Small intestine (tissue), 7 donors: ENCODE results near the gene CDH5. TPM values are rescaled to one million over a fixed set of nuclear protein-coding genes. Genes with fewer than 3 reads are reported as not detected.

Experiments
- DNase-seq, 2 donors: peaks; one replicate each; pipeline versions ENCODE4 v3.0.0 to v3.0.0-alpha.2; 2013
- FAIRE-seq: peaks from 2 replicates; lab custom pipeline; 2012; peaks lifted over from hg19 to GRCh38; lab: Jason Lieb, UNC
- H3K27ac ChIP-seq, 3 donors: one replicate each; pipeline ENCODE4 v1.5.1; 2013; ENCODE audit warnings: low read length in 2 of 3, mild to moderate bottlenecking in 2 of 3, control low read depth in 1 of 3, inconsistent platforms in 1 of 3, low read depth in 1 of 3, moderate library complexity in 1 of 3
- H3K27me3 ChIP-seq, 3 donors: one replicate each; pipeline ENCODE4 v1.6.1; 2013; ENCODE audit warnings: low read length in 3 of 3, inconsistent platforms in 1 of 3; ENCODE audit not compliant: control insufficient read depth in 3 of 3, insufficient read depth in 3 of 3
- H3K36me3 ChIP-seq, 3 donors: one replicate each; pipeline ENCODE4 v1.6.1; 2013; ENCODE audit warnings: low read length in 3 of 3, inconsistent platforms in 1 of 3, low read depth in 1 of 3, mild to moderate bottlenecking in 1 of 3, moderate library complexity in 1 of 3; ENCODE audit not compliant: control insufficient read depth in 3 of 3, insufficient read depth in 2 of 3
- H3K4me1 ChIP-seq, 3 donors: one replicate each; pipeline ENCODE4 v1.6.1; 2013; ENCODE audit warnings: low read length in 2 of 3, inconsistent platforms in 1 of 3, low read depth in 1 of 3, mild to moderate bottlenecking in 1 of 3, moderate library complexity in 1 of 3; ENCODE audit not compliant: control insufficient read depth in 3 of 3, insufficient read depth in 2 of 3
- H3K4me3 ChIP-seq, 3 donors: one replicate each; pipeline ENCODE4 v1.5.1; 2013; ENCODE audit warnings: low read length in 3 of 3, control low read depth in 1 of 3, inconsistent platforms in 1 of 3, low read depth in 1 of 3, mild to moderate bottlenecking in 1 of 3, moderate library complexity in 1 of 3
- H3K9me3 ChIP-seq, 2 donors: one replicate each; pipeline ENCODE4 v1.6.1; 2013; ENCODE audit warnings: low read depth in 1 of 2, low read length in 1 of 2; ENCODE audit not compliant: control insufficient read depth in 2 of 2, insufficient read depth in 1 of 2
- WGBS, 3 donors: extraction: QIAGEN DNeasy Blood & Tissue Kit; methylation state at CpG; one replicate each; pipeline ENCODE4 v1.1.7; 2013; 5-methylcytosine and 5-hydroxymethylcytosine counted together
- polyA plus RNA-seq, 4 donors: library from polyadenylated mRNA; stranded (reverse) in 3 of 4; unstranded in 1 of 4; fragments of 200-250 nt in 3 of 4; fragments of 120-200 nt in 1 of 4; gene quantifications; one replicate each; pipeline versions ENCODE4 v1.2.1 to v1.2.3, GENCODE V29; 2013
- donor health status: healthy with polysubstance abuse.
- donor health status: control.
- donor health status: control.
- donor health status: Bipolar disorder and iron deficiency.
- donor health status: healthy.

CDH5 gene
- polyA plus RNA-seq, 4 donors: 0.45 to 28.8 (median 7.6) TPM

DNA sequence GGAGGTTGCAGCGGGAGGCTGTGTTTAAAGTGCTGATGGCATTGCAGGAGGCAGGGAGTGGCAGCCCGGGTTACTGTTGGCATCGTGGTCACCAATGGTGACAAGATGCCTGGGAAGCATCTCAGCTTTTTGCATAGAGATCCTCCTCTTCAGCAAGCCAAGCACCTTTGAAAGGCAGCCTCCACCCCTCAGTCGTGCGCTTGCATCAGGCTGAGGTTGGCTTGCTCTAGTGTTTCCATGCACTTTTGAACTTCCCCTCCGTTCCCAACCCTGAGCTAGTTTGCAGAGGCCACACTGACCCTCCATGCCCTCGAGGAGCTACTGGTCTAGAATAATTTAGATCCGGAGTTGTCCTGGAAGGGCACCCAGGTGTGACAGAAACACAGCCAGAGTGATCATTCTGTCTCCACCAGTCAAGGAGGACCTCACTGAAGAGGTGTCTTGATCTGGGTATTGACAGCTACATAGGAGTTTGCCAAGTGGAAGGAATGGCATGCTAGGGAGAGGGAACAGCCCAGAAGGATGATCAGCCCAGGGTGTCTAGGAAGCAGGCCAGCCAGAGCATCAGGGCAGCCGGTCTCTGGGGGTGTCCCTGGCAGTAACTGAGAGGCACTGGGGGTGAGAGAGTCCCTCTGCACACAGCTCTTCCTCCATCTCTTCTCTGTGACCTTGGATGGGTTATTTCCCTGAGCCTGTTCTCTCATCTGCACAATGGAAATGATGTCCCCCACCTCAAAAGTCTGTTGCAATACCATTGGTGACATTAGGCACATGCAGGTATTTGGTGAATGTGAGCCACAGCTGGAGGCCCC, 68.3 kb downstream of the CDH5 start:
- Histone ChIP-seq H3K27ac (no peak overlapping the region), H3K27me3 (peaks cover 0 to 13% (median 1%) of the 10 kb centered on the region in 3 donors), H3K9me3 (no peaks in the 10 kb centered on the region), H3K36me3 (no peaks in the 10 kb centered on the region), H3K4me1 (no peaks in the 10 kb centered on the region), H3K4me3 (no peak overlapping the region)
- no peak for DNase-seq
- WGBS, 3 donors: 68 to 79% (median 69%) methylated on average over 9 of the region's 9 CpGs
- FAIRE-seq: no peak

DNA sequence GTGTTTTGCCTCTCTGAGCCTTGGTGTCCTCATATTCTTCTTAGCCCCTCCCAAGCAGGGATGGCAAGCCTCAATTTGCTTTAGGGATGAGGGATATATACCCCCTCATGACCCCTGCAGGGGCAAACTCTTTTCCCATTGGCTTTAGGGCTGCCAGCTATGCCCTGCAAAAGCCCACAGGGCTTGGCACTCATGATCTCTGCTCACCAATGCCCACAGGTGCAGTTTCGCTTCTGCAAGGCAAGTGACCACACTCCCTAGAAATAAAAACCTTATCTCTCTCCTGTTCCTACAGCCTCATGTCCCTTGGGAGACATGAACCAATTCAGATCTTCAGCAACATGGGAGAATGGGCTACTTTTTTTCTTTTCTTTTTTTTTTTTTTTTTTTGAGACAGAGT, 69.4 kb downstream of the CDH5 start:
- Histone ChIP-seq H3K9me3 (no peaks in the 10 kb centered on the region), H3K36me3 (no peaks in the 10 kb centered on the region), H3K4me3 (no peak overlapping the region), H3K4me1 (no peaks in the 10 kb centered on the region), H3K27me3 (peaks cover 0 to 11% (median 0%) of the 10 kb centered on the region in 3 donors), H3K27ac (no peak overlapping the region)
- FAIRE-seq (no peak), DNase-seq (no peak)
- 69 to 88% (median 84%) methylated on average over 1 of the region's 1 CpG for WGBS, 3 donors

DNA sequence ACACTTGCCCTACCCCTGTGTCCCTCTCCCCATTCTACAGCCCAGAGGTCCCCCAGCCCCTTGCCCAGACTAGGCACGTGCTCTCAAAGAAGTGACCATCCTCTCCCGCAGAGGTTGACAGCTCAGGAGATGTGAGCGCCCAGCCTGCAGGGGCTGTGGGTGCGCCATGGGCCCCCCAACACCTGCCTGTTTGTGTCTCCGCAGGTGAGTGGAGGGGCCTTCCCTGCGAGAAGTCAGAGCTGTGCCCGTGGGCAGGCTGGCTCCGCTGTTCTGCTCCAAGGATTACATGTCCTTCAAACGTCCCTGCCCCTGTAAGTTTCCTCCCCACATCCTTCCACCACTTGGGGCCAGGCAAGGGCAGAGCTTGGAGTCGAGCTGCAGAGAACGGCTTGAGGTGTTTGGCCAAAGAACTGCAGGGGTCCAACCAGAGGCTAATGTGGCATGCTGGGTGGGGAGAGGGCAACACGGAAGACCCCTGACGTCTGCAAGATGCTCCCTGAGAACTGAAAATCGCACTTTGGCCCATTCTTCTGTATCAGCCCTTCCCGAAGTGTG, 71.0 kb downstream of the CDH5 start:
- WGBS, 3 donors: 71 to 77% (median 74%) methylated on average over 15 of the region's 15 CpGs
- no peak for DNase-seq
- FAIRE-seq: no peak

GRCh38 chr16:66438536-66438935, 72.0 kb downstream of the CDH5 start:
- no peak overlapping the region for H3K4me3 ChIP-seq
- DNase-seq (no peak), FAIRE-seq (no peak)
- 76 to 84% (median 79%) methylated on average over 8 of the region's 8 CpGs for WGBS, 3 donors
- H3K27me3 ChIP-seq: peaks cover 0 to 9% (median 6%) of the 10 kb centered on the region in 3 donors
- no peak overlapping the region for H3K27ac ChIP-seq
- no peaks in the 10 kb centered on the region for H3K36me3 ChIP-seq
- no peaks in the 10 kb centered on the region for H3K4me1 ChIP-seq
- H3K9me3 ChIP-seq: no peaks in the 10 kb centered on the region

More for the DNA sequence above, 71.0 kb downstream of the CDH5 start:
- no peaks in the 10 kb centered on the region for H3K36me3 ChIP-seq
- H3K27ac ChIP-seq: no peak overlapping the region
- no peaks in the 10 kb centered on the region for H3K9me3 ChIP-seq
- no peaks in the 10 kb centered on the region for H3K4me1 ChIP-seq
- H3K4me3 ChIP-seq: no peak overlapping the region
- peaks cover 0 to 9% (median under 1%) of the 10 kb centered on the region in 3 donors for H3K27me3 ChIP-seq

- Histone ChIP-seq H3K27ac (no peak overlapping the region), H3K27me3 (peaks cover 0 to 9% (median 6%) of the 10 kb centered on the region in 3 donors), H3K36me3 (no peaks in the 10 kb centered on the region), H3K4me1 (no peaks in the 10 kb centered on the region), H3K9me3 (no peaks in the 10 kb centered on the region), H3K4me3 (no peak overlapping the region)
- WGBS, 3 donors: 63 to 75% (median 73%) methylated on average over 5 of the region's 5 CpGs
- DNase-seq: no peak
- no peak for FAIRE-seq
Observed at GRCh38 chr16:66439051-66439730, 72.7 kb downstream of the CDH5 start.

GRCh38 chr16:66440271-66440802, 73.8 kb downstream of the CDH5 start:
- DNase-seq: no peak
- Histone ChIP-seq H3K4me3 (no peak overlapping the region), H3K4me1 (no peaks in the 10 kb centered on the region), H3K9me3 (no peaks in the 10 kb centered on the region), H3K27ac (no peak overlapping the region), H3K36me3 (no peaks in the 10 kb centered on the region), H3K27me3 (peaks cover 0 to 9% (median 6%) of the 10 kb centered on the region in 3 donors)
- 79 to 86% (median 86%) methylated on average over 10 of the region's 10 CpGs for WGBS, 3 donors
- FAIRE-seq: no peak

DNA sequence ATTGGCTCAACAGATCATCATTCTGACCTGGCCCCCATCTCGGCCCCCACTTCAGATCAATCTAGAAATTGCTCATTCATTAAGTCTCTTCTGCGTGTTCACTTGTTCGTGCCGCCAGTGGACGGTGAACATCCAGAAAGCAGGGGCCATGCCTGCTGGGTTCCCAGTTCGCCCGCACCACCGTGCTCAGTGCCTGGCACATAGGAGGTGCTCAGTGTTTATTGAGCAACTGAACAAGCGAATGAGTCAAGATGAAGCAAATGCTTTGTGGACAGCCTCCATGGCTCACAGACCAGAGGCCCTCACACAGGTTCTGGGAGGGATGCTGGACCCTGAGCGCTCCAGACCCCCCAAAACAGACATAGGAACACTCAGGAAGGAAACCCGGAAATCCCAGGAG, 74.5 kb downstream of the CDH5 start:
- no peak for DNase-seq

More for the DNA sequence above, 74.5 kb downstream of the CDH5 start:
- Histone ChIP-seq H3K4me1 (no peaks in the 10 kb centered on the region), H3K27me3 (peaks cover 0 to 9% (median 6%) of the 10 kb centered on the region in 3 donors), H3K9me3 (peaks cover 0 to 2% of the 10 kb centered on the region in 2 donors), H3K36me3 (no peaks in the 10 kb centered on the region), H3K4me3 (no peak overlapping the region), H3K27ac (no peak overlapping the region)
- WGBS, 3 donors: 84 to 92% (median 85%) methylated on average over 11 of the region's 11 CpGs
- FAIRE-seq: no peak
